Kidney glomerular epithelial cell (primary cell): ENCODE data around the gene LONP2.
A peak's percentile ranks its signal among the peaks of the same experiment; 100 is the strongest.
"Not testable (repeated sequence)": the region's sequence is repeated elsewhere in the genome, so short reads cannot be mapped to it uniquely, and the experiment has no call there.

ENCODE experiments used
- DNase-seq: peaks from one replicate; lab custom pipeline; 2025; lab: John Stamatoyannopoulos, UW

LONP2 gene

DNA sequence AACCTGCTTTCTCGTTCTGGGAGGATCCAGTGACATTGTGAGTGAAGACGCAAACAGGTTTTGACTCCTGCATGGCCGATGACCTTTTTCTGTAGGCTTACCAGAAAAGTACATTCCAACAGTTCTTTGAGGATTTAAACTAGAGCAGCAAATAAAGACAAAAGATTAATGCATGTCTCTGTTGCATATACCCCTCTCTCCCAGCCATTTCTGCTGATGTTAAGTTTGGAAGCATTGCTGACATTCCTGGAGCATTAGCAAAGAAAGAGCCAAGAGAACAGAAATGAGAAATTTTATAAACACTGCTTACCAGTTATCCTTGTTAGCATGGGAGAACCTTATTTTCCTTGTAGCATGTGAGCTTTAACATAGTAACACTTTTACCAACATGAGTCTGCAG is 91.9 kb downstream of the LONP2 start:
- peak; percentile 35 for DNase-seq

DNA sequence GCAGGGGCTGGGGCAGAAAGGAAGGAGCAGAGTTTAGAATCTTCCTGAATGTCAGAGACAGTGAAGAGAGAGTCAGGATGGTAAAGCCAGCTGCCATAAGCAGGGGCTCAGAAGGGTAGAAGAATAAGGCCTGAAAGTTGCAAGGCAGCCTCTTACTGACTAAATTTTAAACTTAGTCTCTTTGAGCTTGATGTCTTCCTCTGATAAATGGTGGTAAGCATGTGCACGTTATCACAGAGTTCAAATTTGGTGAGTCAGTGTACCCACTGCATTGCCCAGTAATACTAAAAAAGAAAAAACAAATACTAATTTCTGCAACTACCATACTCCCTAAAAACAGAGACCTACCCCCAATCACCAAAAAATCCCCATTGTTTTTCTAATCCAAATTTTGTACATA is 96.0 kb downstream of the LONP2 start:
- DNase-seq, result no peak

DNA sequence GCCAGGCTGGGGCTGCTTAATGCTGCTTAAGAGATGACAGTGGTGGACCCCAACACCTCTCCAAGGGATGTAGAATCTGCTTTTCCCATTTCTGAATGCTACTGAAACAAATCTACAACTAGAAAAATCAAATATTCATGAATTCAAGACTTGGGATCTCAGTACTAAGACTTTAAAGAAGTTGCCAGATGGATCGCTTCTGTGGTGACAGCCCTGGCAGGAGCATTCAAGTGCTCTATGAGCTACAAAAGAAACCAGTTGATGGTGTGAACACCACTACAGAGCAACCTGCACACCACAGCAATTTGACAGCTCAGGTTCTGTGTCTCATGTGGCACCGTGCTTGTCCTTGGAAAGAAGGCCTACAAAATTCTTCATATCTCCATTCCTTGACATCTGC is 98.5 kb downstream of the LONP2 start:
- no peak for DNase-seq

DNA sequence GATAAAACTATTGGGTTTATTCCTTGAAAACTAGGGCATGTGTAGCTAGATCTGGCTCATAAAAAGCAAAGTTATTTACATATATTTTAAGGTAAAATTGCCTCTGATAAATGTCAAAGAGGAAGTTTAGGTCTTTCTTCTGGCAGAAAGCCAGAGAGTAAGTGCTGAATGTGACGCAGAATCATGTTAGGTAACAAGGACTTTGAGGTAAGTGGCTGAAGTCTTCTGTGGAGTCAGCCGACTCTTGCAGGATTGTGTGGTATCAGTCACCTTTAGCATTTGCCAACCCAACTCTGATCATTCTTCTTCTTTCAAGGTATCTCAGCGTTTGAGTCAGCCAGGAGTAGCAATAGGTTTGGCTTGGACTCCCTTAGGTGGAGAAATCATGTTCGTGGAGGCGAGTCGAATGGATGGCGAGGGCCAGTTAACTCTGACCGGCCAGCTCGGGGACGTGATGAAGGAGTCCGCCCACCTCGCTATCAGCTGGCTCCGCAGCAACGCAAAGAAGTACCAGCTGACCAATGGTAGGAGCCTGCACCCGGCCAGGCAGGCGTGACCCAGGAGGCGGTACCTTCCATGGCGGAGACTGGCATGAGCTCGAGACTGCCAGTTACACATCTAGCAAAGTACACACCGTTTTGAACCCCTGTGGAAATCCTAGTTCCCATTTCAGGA is 103.2 kb downstream of the LONP2 start:
- no peak for DNase-seq

DNA sequence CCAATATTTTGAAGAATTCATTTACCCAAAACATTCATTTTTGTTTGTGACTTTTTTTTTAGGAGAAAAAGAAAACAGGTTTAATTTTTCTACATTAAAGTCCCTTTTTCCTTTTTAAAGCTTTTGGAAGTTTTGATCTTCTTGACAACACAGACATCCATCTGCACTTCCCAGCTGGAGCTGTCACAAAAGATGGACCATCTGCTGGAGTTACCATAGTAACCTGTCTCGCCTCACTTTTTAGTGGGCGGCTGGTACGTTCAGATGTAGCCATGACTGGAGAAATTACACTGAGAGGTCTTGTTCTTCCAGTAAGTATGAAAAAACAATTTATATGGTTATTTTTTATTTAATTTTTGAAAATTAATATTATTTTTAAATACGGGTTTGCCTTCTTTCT is 103.9 kb downstream of the LONP2 start:
- DNase-seq, result no peak

DNA sequence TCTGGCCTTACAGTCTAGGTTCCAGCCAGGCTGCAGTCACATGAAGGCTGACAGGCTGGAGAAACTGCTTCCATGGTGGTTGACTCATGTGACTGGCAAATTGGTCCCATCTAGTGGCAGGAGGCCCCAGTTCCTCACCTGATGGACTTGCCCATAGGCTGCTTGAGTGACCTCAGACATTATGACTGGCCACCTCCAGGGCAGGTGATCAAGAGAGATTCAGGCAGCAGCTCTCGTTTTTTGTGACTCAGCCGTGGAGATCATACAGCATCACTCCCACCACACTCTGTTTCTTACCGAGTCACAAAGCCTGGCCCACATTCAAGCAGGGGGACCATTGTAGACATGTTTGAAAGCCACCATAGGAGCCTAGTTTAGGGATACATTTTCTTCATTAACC is 106.6 kb downstream of the LONP2 start:
- DNase-seq, result no peak

DNA sequence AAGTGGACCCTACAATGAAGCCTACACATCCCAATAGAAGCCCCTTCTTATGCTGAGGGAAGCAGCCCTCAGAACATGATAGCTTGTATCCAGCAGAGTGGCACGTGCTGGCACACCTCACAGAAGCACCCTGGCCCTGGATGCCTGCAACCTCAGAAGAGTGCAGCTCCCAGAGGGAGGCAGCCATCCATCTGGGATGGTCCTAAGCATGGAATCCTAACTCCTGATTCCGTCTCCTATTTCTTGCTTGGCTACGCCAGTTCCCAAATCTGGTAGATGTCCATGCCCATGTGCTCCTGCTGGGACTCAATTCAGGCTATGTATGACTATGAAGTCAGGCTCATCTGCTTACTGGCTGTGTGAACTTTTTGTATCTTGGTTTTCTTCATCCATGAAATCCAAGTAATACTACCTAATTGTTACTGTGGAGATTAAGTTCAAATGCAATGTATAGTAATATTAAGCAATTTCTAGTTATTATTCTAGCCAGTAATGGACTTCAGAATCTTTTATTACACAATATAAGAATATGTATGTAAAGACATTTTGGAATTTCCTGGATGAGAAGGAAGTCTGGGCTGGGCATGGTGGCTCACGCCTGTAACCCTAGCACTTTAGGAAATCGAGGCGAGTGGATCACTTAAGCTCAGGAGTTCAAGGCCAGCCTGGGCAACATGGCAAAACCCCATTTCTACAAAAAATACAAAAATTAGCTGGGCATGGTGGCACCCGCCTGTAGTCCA is 108.7 kb downstream of the LONP2 start:
- DNase-seq, result no peak

DNA sequence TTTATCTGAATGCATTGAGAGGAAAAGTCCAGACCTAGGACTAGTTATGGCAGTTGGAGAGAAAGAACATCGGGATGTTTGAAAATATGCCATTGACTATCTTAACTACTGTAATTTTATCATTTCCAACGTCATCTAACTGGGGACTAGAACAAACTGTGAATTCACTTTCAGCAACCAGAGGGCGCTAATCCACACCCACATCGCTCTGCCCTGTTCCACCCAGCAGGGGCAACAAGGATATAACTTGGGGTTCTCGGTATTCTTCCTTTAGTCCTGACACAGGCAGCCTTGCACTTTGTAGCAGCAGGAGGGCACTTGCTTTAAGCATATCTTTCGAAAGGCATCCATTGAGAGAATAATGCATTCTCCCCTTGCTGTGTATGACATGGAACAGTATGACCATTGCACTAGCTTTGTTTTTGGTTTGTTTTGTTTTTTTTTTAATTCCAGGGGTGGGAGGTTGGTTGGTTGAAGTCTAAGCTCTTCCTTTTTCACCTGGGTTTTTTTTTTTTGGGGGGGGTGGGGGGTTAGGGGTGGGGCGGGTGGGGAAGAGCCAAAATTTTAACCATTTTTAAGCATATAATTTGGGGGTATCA is 109.6 kb downstream of the LONP2 start:
- DNase-seq, result peak; percentile 37

DNA sequence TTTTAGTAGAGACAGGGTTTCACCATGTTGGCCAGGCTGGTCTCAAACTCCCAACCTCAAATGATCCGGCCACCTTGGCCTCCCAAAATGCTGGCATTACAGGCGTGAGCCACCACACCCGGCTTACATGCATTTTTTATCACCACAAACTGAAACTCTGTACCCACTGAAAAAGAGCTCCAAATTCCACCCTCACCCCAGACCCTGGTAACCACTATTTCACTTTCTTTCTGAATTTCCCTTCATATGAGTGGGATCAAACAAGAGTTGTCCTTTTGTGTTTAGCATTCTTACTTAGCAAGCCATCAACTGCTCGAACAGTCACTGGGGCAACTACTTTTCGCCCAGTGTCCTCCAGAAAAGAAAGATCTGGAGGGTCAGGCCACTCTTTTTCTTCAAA is 110.3 kb downstream of the LONP2 start:
- not testable (repeated sequence) for DNase-seq

DNA sequence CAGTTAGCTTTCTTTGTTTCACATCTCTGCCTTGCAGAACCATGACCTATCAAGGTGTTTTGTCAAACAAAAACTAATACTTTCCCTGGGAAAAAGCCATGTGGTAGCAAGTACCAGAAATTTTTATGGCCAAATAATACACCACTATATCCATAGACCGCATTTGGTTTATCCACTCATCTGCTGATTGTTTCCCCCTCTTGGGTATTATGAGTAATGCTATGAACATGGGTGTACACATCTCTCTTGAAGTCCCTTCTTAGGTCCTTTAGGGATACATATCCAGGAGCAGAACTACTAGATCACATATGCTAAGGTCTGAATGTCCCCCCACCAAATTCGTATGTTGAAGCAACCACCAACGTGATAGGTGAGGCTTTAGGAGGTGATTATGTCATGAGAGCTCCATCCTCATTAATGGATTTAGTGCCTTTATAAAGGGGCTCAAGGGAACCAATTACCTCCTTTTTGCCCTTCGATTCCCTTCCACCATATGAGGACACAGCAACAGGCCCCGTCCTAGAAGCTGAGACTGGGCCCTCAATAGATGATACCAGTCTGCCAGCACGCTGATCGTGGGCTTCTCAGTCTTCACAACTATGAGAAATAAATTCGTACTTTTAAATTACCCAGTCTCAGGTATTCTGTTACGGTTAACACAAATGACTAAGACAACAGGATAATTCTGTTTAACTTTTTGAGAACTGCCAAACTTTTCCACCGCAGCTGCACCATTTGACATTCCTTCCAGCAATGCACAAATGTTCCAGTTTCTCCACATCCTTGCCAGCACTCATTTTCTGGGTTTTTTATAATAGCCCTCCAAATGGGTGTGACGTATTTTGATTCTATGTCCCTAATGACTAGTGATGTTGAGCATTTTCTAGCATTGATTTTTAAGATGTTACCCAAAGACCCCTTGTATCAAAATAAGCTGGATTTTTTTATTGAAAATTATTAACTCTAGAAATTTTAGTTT is 111.1 kb downstream of the LONP2 start:
- no peak for DNase-seq

DNA sequence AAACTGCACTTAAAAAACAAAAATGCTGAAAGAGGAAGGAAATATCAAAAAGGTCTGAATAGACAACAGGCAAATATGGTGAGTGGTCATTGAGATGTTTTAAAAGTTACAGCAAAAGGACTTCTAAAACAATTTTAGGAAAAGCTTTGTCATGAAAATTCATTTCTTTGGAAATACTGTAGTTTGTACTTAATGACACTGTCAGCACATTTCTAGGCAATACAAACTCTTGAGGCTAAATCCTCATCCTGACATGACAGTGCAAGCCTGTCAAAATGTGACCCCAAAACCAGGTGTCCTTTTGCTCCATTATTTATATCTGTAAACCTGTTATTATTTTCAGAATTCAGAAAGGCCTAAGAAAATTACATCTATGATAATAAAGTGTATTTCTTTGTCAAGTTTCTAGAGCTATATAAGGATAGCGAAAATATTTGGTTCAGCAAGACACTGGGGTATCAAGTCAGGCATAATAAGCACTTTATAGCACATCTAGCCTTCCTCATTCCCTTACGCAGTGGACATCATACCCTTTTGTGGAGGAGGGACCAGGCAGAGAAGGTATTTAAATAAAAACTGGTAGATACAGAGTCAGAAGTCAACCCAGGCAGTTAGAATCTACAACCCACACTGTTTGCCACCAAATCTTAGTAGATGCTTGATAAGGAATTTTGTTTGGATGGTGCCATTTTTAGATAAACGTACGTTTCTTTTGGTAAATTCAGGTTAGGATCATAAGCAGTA is 112.7 kb downstream of the LONP2 start:
- no peak for DNase-seq

DNA sequence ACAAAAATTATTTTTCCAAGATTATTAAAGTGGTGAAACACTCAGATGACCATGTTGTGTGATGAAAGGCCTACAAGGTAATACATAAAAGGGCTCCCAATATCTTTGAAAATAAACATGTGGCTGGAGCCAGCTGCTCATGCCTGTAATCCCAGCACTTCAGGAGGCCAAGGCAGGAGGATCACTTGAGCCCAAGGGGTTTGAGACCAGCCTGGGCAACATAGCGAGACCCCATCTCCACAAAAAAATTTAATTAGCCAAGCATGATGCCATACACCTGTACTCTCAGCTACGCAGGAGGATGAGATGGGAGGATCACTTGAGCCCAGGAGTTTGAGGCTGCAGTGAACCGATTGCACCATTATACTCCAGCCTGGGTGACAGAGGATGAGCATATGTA is 114.3 kb downstream of the LONP2 start:
- DNase-seq, result no peak

DNA sequence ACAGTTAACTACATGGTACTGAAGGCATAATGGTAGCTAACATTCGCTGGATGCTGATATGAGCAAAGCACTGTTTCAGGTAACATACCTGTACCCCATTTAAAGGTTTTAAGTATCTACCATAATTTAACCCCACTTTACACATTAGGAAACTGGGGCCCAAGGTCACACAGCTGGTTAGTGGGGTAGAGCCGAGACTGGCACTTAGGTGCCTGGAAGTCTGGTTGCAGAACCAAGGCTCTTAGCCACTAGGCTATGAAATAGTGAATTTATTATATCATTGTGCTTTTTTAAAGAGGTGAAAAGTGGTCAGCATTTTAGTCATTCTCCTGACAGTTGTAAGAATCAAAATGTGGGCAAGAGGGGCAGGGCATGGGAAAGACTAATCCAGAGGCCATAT is 115.9 kb downstream of the LONP2 start:
- no peak for DNase-seq

DNA sequence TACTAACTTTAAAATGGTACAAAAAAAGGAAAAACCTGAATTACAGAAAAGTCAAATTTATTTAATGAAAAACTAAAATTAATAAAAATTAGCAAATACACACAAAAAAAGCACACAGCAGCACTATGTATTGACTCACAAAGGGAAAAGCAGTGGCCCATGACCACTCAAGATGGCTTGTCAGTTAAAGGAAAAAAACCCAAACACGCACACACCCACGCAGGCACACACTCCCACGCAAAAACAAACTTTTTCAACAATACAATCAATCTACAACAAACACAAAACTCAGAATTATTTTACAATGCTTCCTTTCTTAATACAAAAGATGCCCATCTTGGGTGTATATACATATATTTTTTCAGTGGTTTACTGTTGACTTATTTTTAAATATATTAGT is 116.9 kb downstream of the LONP2 start:
- peak; percentile 15 for DNase-seq

DNA sequence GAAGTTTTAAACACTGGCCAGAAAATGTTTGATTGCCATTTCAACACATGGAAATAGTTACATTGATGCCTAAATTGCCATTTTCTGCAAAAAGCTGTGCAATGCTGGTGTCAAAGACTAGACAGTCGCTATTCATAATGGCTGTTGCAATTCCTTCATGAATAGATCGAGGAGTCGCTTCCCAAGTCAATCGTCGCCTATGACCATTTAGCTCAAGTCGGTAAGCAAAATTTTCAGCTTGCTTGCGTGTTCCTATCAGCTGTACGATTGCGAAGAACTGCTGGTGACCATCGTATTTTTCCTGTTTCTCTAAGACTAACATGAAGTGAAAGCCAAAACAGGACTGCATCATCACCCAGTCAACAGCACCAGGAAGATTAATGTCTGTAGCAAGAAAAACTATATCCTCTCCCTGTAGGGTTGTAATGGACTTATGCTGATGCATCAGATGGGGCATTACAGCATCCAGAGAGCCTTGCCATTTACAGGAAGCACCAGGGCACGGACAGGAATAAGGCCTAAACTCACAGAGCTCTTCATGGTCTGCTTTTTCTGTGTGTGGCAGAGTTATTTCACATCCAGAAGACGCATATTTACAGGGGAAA is 117.5 kb downstream of the LONP2 start:
- DNase-seq, result no peak

DNA sequence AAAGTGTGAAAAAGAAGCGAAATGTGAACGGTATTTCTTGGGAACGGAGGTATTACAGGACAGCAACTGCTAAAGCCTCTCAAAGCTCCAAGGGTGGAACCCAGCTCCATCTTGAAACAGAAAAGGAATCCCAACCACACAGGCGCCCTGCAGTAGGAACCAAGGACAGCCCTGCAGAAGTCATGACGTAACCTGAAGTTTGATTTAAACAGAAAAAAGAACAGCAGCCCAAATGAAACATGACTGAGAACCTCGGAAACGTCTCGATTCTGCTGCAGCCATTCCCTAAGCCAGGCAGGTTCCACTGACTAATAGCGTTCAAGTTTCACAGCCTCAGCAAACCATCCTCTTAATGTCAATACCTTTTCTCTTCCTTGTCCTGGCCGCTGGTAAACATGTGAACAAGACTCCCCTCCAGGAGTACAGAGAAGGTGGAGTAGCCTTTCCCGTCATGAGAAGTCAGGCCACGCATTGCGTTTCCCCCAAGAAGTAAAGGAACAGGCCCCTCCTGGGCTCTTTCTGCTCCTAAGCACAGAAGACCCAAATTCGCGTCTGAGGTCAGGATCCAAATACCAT is 121.0 kb downstream of the LONP2 start:
- no peak for DNase-seq

DNA sequence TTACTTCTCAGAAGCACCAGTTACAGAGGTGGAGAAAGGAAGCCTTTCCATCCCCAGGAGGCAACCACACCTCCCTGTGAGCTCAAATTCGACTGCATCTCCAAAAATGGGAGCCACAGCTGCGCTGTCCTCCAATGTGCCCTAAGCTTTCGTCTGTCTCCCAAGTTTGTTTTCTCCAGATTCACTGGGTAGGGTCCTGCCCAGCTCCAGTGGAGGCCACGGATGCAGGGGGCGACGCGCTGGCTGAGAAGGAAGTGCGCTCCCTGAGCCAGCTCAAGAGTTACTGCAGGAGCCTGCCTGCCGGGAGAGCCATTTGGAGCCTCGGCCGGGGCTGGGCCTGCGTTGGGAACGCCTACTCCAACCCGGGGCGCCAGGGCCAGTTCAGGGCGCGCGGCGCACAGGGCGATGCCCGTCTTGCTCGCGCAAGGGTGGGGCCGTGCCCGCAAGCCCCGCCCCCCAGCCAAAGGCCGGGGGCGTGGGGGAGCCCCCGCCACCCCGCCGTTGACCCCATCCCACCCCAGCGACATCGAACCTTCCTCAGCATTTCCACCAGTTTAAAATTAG is 121.6 kb downstream of the LONP2 start:
- peak; percentile 57 for DNase-seq

DNA sequence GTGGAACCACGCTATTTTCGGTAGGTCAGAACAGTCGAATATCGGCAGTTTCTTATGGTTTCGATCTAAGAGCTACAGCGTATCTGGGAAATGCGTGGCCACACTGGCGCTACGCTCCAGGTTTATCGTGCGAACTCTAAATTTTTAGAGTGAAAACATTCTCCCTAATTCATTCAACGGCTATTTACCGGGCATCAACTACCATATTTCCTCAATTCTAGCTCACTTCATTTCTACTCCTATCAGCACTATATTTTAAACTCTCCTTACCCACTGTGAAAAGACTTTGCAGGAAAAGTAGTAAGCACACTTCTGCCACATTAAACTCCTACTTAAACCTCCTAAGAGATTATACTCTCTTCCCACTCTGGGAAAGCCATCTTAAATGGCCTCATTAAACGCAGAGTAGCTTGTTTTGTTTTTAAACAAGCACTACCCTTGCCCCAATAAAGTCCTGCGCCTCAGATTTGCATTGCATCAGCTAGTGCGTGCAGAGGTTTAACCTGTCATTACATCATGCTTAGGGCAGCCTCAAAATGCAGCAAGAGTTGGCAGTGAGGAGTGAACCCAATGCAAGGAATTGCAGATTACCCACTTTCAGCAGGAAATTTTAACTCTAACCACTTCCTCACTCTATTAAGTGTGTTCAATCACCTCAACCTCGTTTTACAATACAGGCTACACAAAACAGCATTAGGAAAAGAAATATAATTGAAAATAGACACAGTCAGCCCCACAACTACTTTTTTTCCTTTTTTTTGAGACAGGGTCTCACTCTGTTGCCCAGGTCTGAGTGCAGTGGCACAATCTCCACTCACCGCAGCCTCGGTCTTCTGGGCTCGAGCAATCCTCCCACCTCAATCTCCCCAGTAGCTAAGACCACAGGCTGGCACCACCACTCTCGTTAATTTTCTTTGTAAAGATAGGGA is 122.3 kb downstream of the LONP2 start:
- DNase-seq, result peak; percentile 49

DNA sequence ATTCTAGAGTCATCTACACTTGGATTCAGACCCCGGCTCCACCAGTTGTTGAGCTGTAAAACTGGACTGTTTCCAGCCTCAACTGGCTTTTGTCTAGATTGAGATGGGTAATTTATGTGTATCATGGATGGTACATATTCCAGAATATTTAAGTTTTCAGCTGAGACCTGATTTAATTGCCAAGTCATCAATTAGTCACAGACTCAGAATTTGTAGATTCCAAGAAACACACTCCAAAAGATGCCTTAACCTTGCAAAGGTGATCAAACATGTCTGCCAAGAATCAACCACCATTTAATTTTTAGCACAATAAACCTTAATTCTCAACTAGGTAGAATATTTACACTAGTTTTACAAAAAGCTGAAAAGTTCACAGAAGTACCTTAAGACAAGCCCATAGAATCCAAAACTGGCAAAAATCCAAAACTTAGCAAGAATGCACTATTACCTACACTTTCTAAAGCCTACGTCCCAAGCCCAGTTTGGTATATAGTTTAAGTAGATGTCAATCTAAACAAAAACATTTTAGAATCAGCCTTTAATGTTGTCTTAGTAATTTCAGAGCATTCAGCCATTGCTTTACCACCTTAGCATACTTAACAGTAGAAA is 123.4 kb downstream of the LONP2 start:
- no peak for DNase-seq
